NCI-H524 treated with DMSO at 0.1 percent for 48 hours (cell line): ENCODE data around the gene PRDM15.

Experiments used
- DNase-seq: peaks from one replicate; lab custom pipeline; 2025; lab: John Stamatoyannopoulos, UW

The PRDM15 gene

GRCh38 chr21:41885341-41886024 is 6.3 kb upstream of the PRDM15 start:
- no peak for DNase-seq

DNA sequence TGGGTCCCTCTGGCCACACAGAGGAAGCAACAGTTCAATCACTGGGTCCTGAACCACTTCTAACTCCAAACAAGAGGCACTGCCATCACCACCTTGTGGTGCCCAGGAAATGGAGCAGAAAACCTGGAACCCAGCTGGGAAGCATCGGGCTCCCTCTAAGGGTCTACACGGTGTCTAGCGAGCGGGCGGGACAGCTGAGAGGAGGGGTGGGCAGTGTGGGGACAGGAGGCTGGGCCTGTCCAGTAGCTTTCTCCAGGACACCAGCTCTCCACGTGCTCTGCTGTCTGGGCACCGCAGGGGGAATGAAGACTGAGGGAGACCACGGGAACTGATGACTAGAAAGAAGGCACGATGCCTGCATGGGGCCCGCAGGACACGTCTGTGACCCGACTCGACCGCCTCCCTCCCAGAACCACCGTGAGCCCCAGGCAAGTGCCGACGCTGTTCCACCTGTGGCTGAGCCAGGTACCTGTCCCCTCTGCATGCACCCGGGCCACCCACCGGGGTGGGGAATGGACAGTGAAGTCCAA is 5.4 kb upstream of the PRDM15 start:
- no peak for DNase-seq

DNA sequence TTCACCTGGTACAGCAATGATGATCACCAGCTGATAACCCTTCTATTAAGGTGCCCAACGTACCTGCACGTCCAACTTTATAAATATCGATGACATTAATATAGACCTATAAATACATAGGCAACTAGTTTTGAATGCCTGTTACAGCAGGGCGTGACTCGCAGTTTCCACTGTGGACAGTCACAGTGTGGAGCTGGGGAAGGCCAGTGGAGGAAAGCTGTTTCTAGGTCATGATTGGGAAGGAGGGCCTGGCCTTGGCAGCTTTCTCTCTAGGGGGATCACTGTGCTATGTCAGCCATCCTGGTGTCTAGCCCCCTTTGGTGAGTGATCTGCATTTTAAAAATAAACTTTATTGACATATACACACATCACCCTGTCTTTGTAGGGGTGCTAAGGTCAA is 4.4 kb upstream of the PRDM15 start:
- no peak for DNase-seq

- no peak for DNase-seq
Observed at GRCh38 chr21:41881051-41881450, 1.9 kb upstream of the PRDM15 start.

GRCh38 chr21:41880153-41880552 is 1.0 kb upstream of the PRDM15 start:
- no peak for DNase-seq

- DNase-seq: no peak
Observed at GRCh38 chr21:41878831-41879189, 334 bp downstream of the PRDM15 start.

DNA sequence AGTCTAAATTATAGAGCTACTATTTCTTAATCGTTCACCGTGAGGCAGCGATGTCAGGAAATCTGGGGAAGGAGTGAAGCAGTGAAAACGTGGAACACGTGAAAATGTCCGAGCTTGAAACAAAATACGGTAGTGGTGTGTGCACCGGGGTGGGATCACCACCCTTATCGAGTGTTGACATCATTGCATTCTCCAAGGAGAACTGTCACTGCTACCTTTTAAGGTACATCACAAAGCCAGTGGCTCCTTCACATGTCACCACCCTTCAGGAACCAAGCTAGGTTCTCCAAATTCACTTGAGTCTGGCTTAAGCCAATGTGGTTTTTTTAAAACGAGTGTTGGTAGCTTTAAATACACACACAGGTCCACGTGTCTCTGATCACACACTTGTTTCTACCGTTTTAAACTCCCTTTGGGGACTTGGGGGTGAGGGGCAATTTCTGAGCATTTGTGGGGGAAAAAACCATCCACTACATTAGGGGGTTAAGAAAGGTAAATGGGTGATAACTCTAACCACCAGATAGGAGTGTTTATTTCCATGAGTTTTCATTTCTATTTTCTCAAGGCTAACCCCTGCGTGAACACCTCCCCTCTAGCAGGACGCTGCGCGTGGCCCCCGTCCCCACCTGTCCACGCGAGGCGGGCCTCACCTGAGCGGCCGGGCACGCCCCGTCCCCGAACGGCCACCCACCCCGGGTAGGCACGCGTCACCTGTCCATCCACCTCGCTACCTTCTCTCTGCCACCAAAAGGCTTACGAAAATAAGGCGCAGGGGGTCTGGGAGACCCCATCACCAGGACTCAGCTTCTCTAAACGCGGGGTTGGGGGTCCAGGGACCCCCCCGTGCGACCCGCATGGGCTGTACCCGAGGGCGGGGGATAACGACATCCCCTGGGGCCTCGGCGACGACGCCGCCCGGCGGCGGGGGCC is 978 bp downstream of the PRDM15 start:
- no peak for DNase-seq

- no peak for DNase-seq
Observed at GRCh38 chr21:41876928-41877652, 2.1 kb downstream of the PRDM15 start.

- no peak for DNase-seq
Observed at GRCh38 chr21:41876396-41876795, 2.7 kb downstream of the PRDM15 start.

- DNase-seq: no peak
Observed at GRCh38 chr21:41875086-41875485, 4.1 kb downstream of the PRDM15 start.

- no peak for DNase-seq
Observed at GRCh38 chr21:41874611-41875010, 4.5 kb downstream of the PRDM15 start.

- no peak for DNase-seq
Observed at GRCh38 chr21:41873426-41873825, 5.7 kb downstream of the PRDM15 start.

- DNase-seq: no peak
Observed at GRCh38 chr21:41873005-41873404, 6.1 kb downstream of the PRDM15 start.

- DNase-seq: no peak
Observed at GRCh38 chr21:41871293-41872030, 7.7 kb downstream of the PRDM15 start.

DNA sequence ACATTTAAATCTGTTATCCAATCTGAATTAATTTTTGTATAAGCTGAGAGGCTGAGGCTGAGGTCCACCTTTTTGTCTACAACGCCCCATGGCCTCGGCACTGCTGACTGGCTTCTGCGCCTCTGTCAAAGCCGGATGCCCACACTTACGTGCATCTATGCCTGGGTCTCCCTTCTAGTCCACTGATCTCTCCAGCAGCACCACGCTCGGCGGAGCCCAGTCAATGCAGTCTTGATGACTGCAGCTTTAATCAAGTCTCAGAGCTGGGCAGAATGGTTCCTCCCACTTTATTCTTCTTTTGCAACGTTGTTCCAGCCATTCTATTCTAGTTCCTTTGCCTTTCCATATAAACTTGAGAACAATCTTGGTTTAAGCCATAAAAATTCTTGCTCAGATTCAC is 9.4 kb downstream of the PRDM15 start:
- no peak for DNase-seq

GRCh38 chr21:41868062-41868710 is 11.0 kb downstream of the PRDM15 start:
- no peak for DNase-seq

- DNase-seq: no peak
Observed at GRCh38 chr21:41867313-41867712, 11.8 kb downstream of the PRDM15 start.

DNA sequence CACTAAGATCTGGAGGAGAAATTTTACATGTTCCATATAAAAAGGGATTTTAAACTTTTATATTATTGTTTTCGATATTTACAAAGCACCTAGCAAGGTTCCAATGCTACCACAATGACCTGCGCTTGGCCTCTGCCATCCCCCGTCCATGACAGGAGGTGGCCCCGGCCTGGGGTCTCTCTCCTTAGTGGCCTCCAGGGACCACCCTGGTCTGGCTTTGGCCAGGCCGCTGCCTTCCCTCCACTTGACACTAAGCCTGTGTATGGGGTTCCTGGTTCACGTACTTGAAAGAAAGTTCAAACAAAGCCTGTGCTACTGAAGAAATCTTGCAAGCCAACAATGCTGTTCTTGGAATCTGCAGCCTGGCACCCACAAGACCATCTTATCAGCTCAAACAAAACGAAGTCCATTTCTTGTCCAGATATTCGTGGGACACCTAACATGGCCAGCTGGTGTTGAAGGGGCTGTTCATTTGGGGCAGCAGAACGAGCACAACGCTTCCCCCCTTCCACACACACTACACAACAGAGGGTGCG is 12.8 kb downstream of the PRDM15 start:
- DNase-seq: no peak

DNA sequence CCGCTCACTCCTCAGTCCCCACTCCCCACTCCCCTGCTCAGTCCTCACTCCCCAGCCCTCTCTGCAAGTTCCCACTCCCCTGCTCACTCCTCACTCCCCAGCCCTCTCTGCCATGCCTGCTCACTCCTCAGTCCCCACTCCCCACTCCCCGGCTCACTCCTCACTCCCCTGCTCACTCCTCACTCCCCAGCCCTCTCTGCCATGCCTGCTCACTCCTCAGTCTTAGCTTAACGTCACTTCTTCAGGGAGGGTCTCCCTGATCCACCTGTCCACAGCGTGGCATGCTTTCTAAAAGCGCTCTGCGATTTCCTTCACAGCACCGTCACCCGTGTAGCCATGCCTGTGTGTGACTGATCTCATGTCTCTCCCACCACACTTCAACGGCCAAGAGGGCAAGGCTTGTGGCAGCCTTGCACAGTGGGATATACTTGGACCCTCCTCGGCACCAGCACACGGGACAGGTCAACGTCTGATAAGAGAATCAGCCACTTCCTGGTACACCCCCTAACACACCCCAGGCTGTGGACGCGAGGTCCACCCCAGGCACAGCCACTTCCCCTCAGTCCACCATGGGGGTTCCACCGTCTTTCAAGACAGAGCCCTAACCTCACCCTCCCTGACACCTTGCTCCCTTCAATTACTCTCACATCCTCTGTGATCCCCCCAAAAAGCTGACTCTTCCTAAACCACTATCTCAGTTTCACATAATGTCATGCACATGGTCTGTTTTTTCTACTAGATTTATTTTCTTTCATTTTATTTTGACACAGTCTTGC is 14.0 kb downstream of the PRDM15 start:
- no peak for DNase-seq

GRCh38 chr21:41864311-41865001 is 14.7 kb downstream of the PRDM15 start:
- DNase-seq: no peak
